Cardiac muscle cell (in vitro differentiated cells and primary cell): ENCODE measurements around the gene ZNF318. TPM values are rescaled to one million over a fixed set of nuclear protein-coding genes. Genes with fewer than 3 reads are reported as not detected.

ENCODE experiments used
- DNase-seq, 2 donors: peaks; one replicate each; pipeline versions ENCODE4 v3.0.0 to v3.0.0-alpha.2; 2010 to 2017; ENCODE audit warnings: low read depth in 1 of 2, low spot score in 1 of 2
- H3K27ac ChIP-seq: fragments of 200-600 bp; sonication (generic); 2 replicates; pipeline ENCODE4 v1.5.1; 2016
- H3K27me3 ChIP-seq: fragments of 200-600 bp; sonication (generic); 2 replicates; pipeline ENCODE4 v1.6.0; 2016; ENCODE audit warnings: control low read depth
- H3K36me3 ChIP-seq: fragments of 200-600 bp; sonication (generic); 2 replicates; pipeline ENCODE4 v1.5.1; 2016; ENCODE audit warnings: control low read depth
- H3K4me1 ChIP-seq: fragments of 200-600 bp; sonication (generic); 2 replicates; pipeline ENCODE4 v1.8.1; 2017; ENCODE audit warnings: low read depth, mild to moderate bottlenecking, mixed run types
- H3K4me3 ChIP-seq: fragments of 200-600 bp; sonication (generic); 2 replicates; pipeline ENCODE4 v1.5.1; 2016; ENCODE audit warnings: mild to moderate bottlenecking
- H3K9me3 ChIP-seq: fragments of 200-600 bp; sonication (generic); 2 replicates; pipeline ENCODE4 v1.5.1; 2017; ENCODE audit warnings: low read depth, mild to moderate bottlenecking, control low read depth
- CTCF ChIP-seq: IDR thresholded peaks from 2 replicates; pipeline ENCODE4 v1.5.1; 2012; ENCODE audit warnings: low read depth, mild to moderate bottlenecking, low read length
- polyA plus RNA-seq: library from polyadenylated mRNA; unstranded; fragments of >200 nt; fragmentation: Nextera tagmentation; extraction: Ambion mirVana; gene quantifications from 2 replicates; pipeline ENCODE4 v1.2.1, GENCODE V29; 2016
- total RNA-seq: library from RNA; depleted of rRNA; stranded (reverse); fragments of >200 nt; gene quantifications from 2 replicates; pipeline ENCODE4 v1.2.3, GENCODE V29; 2016

Gene ZNF318
- total and polyA plus RNA-seq, 2 experiments from 2014 or later = 16.2 to 27.2 TPM

- Histone ChIP-seq H3K36me3 (no peaks in the 10 kb centered on the region), H3K4me3 (no peak overlapping the region), H3K4me1 (no peaks in the 10 kb centered on the region), H3K9me3 (no peaks in the 10 kb centered on the region), H3K27ac (no peak overlapping the region), H3K27me3 (peaks cover 5% of the 10 kb centered on the region)
- no peak for DNase-seq
- TF ChIP-seq CTCF = no peak
These were observed 38.8 kb upstream of the ZNF318 start for GRCh38 chr6:43408259-43408658.

GRCh38 chr6:43407296-43407695 lies 37.8 kb upstream of the ZNF318 start:
- DNase-seq = no peak
- no peak overlapping the region for H3K4me3 ChIP-seq

DNA sequence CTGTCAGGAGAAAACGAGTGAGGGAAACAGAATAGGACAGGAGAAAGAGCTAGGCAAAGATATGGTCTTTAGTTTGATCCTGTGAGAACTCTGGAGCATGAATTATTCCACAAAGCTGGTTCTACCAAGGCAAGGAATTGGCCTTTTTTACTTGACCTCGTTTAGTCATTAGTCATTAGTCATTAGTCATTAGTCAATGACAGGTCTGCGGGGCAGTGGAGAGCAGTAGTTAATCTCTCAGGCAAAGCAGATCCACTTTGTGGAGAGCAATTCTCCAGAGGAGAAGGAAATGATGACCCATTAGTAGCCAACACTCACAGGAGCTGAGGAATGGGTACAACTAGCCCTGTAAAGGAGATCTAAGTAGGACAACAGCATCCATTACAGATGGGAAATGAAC lies 35.9 kb upstream of the ZNF318 start:
- TF ChIP-seq CTCF = no peak
- no peaks in the 10 kb centered on the region for H3K4me1 ChIP-seq
- no peaks in the 10 kb centered on the region for H3K9me3 ChIP-seq
- no peak overlapping the region for H3K4me3 ChIP-seq
- DNase-seq = no peak
- no peak overlapping the region for H3K27ac ChIP-seq
- no peaks in the 10 kb centered on the region for H3K36me3 ChIP-seq
- H3K27me3 ChIP-seq = peaks cover 5% of the 10 kb centered on the region

More at GRCh38 chr6:43407296-43407695, 37.8 kb upstream of the ZNF318 start:
- no peaks in the 10 kb centered on the region for H3K9me3 ChIP-seq
- H3K36me3 ChIP-seq = no peaks in the 10 kb centered on the region
- no peak overlapping the region for H3K27ac ChIP-seq
- peaks cover 5% of the 10 kb centered on the region for H3K27me3 ChIP-seq
- no peak for TF ChIP-seq CTCF
- no peaks in the 10 kb centered on the region for H3K4me1 ChIP-seq

GRCh38 chr6:43402820-43403219 lies 33.4 kb upstream of the ZNF318 start:
- no peak overlapping the region for H3K4me3 ChIP-seq
- H3K4me1 ChIP-seq = no peaks in the 10 kb centered on the region
- peaks cover 5% of the 10 kb centered on the region for H3K27me3 ChIP-seq
- no peak for TF ChIP-seq CTCF
- H3K9me3 ChIP-seq = no peaks in the 10 kb centered on the region
- no peak for DNase-seq
- H3K36me3 ChIP-seq = no peaks in the 10 kb centered on the region
- H3K27ac ChIP-seq = no peak overlapping the region

DNA sequence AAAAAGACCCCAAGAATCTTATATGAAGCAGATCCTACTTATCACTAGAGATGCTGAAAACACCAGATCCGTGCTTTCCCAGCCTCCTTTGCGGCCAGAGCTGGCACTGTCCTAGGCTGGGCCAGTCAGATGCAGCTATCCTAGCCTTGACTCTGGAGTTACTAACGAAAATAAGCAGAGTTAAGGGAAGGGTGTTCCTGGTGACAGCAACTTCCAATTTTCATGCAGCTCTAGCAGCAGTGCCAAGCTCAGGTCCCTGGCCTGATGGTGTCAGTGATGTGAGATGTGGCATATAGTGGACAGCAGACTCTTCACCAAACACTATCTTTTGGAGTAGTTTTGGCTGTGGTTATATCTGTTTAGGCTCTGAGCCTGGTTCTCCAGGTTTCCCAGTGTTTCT lies 32.3 kb upstream of the ZNF318 start:
- DNase-seq = no peak

More for the DNA sequence above, 32.3 kb upstream of the ZNF318 start:
- no peaks in the 10 kb centered on the region for H3K36me3 ChIP-seq
- no peak overlapping the region for H3K4me3 ChIP-seq
- no peak for TF ChIP-seq CTCF
- no peak overlapping the region for H3K27ac ChIP-seq
- H3K9me3 ChIP-seq = no peaks in the 10 kb centered on the region
- peaks cover 5% of the 10 kb centered on the region for H3K27me3 ChIP-seq
- H3K4me1 ChIP-seq = no peaks in the 10 kb centered on the region
